KBM-7 (cell line): ENCODE measurements around the gene NMT1.

Experiments used
- DNase-seq: peaks from one replicate; pipeline ENCODE4 v3.0.0-alpha.2; 2015
- in situ Hi-C: fragments of 300-500 bp; cut with MboI; formaldehyde crosslinking; loops from 2 replicates; pipeline ENCODE4 v1.14.3; 2020; ENCODE audit warnings: low sequenced_read_pairs, low pct_unique_long_range_greater_than_20kb, mixed read lengths

The NMT1 gene

DNA sequence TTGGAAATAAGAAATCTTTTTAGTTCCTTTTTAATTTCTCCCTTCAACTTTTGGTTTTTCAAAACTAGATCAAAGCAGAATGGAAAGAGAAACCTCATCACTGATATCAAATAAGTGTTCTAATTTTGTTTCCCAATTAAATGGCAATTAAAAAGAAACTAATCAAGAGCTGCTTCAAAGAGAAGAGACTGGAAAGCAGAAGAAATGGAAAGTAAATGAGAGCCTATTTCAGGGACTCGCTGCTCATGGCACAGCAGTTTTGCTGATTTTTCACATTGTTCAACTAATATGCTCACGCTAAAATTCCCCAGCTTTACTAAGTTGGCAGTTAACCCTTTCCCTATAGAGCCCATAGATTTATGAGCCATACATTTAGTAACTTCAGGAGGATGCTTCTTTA is 6.5 kb downstream of the NMT1 start:
- no peak for DNase-seq
- in situ Hi-C loops, result no loop called here

DNA sequence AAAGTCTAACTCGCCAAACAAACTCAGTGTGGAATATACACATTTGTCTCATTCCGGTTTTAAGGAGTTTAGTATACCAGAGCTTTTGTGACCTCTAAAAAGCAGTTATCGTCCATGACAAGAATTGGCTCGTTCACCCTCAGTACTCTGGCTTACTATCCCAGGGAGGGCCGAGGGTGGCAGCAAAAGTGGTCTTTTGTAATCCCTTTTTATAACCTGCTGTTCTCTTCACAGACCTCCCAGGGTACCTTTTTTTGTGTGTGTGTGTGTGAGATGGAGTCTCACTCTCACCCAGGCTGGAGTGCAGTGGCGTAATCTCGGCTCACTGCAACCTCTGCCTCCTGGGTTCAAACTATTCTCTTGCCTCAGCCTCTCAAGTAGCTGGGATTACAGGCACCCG is 8.9 kb downstream of the NMT1 start:
- in situ Hi-C loops, result no loop called here
- no peak for DNase-seq

DNA sequence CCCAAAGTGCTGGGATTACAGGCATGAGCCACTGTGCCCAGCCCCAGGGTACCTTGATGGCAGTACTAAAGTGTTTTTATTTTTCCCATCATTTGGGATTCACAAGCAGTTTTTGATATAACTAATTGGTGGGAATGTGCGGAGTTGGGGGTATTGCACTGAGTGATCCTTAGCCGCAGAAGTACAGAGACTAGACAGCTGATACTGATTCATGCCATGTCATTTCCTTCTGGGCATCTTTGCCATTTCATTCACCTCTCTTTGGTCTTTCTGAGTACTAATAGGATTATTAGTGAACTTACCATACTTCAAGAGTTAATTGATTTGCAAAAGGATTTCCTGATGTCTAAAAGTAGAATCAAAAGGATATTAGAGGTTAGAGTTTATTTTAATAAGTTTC is 9.7 kb downstream of the NMT1 start:
- in situ Hi-C loops, result no loop called here

DNA sequence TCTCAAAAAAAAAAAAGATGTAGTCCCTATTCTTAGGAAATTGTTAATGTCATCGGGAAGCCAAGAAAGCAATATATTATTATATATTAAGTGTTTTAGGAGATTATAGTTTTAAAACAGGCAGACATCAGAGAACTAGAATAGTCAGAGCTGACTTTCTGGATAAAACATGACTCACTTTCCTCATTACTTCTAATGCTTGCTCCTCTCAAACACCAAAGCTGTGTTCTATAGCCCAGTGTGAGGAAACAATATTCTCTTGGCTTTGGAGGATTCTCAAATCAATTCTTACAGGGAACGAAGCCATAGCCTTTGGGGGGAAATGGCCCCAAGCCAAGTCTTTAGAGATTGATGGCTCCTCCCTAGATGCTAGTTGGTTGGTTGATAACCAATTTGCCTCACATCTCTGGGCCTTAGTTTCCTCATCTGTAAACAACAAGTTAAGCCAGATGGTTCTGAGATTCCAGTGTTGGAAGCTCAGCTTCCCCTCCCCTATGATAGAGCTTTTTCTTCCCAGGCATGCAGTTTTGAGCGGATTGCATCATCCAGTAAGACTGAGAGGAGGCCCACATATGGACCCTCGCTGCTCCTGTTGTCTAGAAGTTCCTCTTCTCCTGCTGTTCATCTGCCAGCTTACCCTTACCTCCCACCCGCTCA is 12.4 kb downstream of the NMT1 start:
- in situ Hi-C loops, result no loop called here
- peak; percentile 88 for DNase-seq

More for the DNA sequence above, 9.7 kb downstream of the NMT1 start:
- no peak for DNase-seq

DNA sequence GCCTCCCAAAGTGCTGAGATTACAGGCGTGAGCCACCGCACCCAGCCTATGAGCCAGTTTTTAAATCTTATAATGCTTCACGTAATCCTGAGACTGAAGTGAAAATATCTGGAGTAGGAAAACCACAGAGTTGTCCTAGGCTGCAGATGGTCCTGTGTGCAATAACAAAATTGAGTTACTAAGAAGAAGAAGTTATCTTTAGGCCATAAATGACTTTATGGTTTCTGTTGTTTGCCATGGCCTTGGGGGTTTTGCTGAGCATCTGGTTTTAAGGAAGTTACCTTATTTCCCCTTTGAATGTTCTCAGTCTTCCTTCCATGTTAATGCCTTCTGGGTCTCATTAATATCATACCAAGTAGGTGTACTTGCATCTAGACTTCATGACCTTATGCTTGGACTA is 16.5 kb downstream of the NMT1 start:
- DNase-seq, result peak; percentile 94
- in situ Hi-C loops, result no loop called here

DNA sequence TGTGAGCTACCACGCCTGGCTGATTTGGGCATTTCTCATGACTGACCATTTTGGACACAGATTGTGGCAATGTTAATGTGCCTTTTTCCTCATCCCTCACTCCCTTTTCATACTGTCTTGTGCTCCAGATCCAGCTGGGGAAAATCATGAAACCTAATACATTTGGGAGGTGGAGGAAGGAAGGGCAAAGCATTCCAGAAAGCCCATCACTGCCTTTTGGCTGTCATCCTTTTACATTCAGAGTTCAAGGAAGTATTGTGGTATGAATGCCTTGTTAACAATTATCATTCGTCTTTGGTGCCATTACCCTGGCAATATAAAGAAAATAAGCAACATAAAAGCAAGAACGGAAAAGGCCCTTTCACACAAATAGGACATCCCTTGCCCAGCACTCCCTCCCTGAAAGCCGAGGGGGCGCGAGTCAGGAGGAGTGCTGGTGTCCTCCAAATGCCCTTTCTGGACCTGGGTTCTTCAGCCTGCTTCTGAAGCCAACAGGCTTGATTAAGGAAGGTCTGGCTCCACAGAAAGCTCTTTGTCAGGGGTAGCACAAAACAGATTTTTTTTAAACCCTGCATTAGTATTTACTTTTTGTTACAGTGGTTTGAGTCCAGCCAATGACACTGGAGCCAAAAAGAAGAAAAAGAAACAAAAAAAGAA is 20.1 kb downstream of the NMT1 start:
- DNase-seq, result no peak
- in situ Hi-C loops, result no loop called here

DNA sequence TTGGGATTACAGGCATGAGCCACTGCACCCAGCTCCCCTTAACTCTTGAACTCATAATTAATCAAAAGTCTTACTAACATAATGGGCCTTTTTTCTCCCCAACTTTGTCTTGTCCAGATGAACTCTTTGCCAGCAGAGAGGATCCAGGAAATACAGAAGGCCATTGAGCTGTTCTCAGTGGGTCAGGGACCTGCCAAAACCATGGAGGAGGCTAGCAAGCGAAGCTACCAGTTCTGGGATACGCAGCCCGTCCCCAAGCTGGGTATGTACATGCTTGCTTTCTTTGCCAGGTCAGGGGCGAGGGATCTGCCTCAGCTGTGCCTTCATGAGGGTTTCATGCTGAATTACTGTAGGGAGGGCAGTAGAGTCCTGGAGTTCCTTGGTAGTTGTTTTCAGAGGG is 25.3 kb downstream of the NMT1 start:
- no peak for DNase-seq
- in situ Hi-C loops, result no loop called here

DNA sequence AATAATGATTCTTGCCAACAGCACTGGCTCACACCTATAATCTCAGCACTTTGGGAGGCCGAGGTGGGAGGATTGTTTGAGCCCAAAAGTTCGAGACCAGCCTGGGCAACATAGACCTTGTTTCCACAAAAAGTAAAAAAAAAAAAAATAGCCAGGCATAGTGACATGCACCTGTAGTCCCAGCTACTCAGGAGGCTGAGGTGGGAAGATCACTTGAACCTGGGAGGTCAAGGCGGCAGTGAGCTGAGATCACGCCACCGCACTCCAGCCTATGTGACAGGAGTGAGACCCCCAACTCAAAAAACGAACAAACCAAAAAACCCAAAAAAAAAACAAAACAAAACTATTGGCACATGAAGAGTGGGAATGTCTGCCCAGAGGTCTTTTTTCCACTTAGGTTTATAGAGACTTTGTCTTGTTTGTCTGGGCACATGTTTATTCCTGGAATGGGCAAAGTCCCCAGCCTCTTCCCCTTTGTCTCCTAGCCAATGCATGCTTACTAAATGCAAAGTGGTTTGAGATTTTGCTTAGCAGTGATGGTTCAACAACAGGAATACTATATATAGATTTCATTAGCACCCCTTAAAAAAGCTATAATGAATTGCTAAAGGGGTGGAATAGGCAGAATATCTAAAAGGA is 25.9 kb downstream of the NMT1 start:
- DNase-seq, result no peak
- in situ Hi-C loops, result no loop called here

DNA sequence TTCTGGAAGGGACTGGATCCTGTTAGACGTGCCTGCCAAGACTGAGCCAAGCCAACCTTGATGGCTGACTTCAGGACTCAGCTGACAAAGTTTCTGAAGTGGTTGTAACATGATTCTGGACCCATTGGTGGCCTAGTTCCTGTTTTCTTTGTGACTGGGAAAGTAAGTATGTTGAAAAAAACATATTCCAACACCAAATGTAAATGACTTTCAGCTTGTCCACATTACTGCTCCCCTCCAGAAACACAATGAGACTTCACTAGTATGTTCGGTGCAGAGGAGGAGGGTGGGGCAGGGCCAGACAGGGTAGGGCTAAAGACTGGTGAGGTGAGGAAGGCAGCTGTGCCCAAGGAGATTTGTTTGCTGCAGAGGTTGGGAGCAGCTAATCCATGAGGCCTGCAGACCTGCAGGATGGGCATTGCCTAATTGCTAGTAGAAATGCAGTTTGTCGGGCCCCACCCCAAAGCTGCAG is 26.4 kb downstream of the NMT1 start:
- in situ Hi-C loops, result no loop called here
- peak; percentile 55 for DNase-seq

DNA sequence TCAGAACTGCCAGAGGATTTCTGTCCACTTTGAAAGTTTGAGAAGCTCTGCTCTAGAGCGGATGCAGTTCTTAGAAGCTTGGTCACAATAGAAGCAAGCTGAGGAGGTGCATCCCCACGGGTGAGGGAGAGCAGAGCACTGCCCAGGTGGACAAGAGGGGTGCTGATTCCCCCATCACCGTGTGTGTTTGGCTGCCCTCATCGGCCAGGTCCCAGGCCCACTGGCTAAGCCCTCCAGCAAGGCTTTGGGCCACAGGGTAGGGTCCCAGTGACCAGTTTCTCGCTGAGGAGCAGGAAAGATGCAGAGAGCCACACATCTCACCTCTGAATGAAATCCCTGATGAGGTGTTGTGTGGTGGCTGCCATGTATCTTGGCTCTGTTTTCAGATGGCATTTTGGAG is 26.9 kb downstream of the NMT1 start:
- DNase-seq, result no peak
- in situ Hi-C loops, result no loop called here

DNA sequence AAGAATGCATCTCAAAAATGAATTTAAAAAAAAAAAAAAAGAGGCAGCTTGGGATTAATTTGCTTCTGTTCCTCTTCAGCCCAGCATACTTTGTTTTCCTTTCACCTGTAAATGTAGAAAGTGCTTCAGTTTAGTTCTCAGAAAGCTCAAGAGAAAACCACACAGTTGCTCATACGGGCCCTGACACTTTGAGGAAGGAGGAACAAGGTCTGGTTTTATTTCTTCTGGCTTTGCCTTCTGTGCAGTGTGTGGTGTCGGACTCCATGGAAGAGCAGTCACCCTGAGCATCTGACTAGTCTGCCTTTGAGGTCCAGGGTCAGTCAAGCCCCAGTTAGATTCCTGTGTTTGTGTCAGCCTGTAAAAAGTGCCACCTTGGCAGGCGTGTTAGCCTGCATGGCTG is 27.6 kb downstream of the NMT1 start:
- in situ Hi-C loops, result no loop called here
- DNase-seq, result peak; percentile 78

DNA sequence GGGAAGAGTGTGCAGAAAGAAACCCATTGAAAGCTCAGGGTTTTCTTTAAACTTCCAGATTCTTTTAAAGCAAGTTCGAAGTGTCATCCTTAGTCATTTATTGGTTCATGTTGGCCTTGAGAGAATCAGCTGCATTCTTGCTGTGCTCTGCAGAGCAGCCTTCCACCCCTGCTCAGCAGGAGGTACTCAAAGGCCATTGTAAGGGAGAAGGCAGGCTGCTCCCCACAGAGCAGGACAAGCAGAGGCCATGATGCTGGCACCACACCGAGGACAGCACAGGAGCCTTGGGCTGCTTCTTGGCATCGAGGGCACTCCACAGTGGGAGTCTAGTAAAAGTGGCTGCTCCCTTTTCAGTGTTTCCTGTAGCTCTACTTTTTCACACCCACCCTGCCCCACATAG is 29.6 kb downstream of the NMT1 start:
- DNase-seq, result no peak
- in situ Hi-C loops, result no loop called here

DNA sequence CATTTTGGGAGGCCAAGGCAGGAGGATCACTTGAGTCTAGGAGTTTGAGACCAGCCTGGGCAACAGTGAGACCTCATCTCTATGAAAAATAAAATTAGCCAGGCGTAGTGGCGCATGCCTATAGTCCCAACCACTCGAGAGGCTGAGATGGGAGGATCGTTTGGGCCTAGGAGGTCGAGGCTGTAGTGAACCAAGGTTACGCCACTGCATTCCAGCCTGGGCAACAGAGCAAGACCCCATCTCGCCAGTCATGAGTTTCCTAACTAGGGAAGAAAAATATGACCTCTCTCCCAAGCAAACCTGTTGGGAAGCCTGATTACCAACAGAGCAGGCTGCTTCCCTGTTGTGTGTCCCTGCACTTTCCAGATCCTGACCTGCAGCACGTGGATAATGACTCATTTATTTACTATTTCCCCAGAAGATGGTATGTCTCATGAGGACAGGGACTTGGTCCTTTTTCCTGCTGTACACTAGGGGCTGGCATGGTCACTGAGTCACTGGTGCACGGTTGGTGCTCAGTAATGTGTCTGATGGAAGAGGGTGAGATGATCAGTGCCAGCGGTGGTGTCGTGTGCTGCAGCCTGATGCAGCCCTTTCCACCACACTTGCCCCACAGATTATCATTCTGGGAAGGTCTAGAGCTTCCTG is 30.8 kb downstream of the NMT1 start:
- DNase-seq, result no peak
- in situ Hi-C loops, result no loop called here

DNA sequence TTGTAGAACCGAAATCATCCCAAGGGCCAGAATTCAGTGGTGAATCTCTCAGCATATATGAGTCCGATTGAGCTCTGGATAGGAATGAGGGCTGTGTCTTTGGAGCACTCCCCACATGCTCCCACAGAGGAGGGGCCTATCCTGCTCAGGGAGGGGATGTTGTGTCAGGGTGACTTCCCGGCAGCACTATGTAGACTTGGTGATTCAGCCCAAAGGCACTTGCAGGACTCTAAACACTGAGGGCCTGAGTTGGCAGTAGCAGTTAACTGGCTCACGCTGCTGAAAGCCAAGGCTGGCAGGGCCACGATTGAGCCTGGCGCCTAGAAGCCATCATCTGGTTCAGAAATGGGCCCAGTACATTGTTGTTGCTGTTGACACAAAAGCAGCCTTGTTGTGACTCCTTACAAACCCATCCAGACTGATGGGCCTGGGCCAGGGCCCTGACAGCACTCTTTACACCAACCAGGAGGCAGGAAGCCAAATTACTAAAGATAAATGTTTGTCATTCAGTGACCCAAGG is 31.9 kb downstream of the NMT1 start:
- no peak for DNase-seq
- in situ Hi-C loops, result no loop called here

DNA sequence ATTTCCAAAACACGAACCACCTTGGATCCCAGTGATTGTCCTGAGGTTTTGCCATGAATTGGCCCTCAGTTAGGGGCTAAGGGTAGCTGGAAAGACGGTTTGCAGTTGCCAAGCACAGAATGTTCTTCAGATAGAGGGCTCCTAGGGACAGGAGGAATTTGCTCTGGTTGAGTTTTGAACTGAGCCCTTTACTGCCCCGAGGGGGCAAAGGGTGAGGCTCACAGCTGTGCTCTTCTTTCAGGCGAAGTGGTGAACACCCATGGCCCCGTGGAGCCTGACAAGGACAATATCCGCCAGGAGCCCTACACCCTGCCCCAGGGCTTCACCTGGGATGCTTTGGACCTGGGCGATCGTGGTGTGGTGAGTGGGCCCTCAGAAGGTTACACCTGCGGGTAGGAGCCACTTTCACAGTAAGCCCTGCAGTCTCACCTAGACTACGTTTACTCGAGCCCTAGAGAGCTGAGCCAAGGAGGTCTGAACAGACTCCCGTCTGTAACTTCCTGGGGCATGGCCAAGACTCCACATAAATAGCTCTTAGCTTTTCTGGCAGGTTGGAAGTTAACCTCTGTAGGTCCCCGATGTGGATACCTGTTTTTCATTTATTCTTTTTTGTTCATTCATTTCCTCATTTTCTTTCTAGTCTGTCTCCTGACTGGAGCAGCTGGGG is 32.5 kb downstream of the NMT1 start:
- no peak for DNase-seq

DNA sequence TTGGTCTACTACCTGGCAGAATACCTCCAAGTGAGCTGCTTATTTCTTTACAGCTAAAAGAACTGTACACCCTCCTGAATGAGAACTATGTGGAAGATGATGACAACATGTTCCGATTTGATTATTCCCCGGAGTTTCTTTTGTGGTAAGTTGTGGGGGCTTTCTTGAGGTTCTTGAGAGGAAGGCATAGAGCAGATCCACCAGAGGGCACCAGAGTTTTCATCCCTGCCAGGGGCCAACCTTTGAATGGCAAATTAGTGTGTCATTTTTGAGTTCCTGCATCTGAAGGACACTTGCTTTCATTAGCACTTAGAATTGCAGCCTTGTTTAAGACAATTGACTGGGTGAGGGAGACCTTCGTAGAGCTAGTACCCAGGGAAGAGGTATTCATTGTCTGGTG is 35.0 kb downstream of the NMT1 start:
- in situ Hi-C loops, result no loop called here

More for the DNA sequence above, 32.5 kb downstream of the NMT1 start:
- in situ Hi-C loops, result no loop called here

DNA sequence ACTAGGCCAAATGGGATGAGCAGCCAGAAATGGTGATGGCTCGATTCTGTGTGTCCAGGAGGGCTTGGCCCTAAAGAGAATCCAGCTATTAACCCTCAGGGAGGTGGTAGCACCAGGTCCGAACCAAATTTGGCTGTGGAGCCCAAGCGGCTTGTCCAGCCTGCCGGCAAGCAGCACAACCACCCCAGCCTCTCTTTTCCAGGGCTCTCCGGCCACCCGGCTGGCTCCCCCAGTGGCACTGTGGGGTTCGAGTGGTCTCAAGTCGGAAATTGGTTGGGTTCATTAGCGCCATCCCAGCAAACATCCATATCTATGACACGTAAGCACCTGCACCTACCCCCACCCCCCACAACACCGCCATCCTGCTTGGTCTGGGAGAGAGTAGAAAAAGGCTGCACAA is 35.8 kb downstream of the NMT1 start:
- no peak for DNase-seq
- in situ Hi-C loops, result no loop called here

More for the DNA sequence above, 35.0 kb downstream of the NMT1 start:
- DNase-seq, result peak; percentile 57

DNA sequence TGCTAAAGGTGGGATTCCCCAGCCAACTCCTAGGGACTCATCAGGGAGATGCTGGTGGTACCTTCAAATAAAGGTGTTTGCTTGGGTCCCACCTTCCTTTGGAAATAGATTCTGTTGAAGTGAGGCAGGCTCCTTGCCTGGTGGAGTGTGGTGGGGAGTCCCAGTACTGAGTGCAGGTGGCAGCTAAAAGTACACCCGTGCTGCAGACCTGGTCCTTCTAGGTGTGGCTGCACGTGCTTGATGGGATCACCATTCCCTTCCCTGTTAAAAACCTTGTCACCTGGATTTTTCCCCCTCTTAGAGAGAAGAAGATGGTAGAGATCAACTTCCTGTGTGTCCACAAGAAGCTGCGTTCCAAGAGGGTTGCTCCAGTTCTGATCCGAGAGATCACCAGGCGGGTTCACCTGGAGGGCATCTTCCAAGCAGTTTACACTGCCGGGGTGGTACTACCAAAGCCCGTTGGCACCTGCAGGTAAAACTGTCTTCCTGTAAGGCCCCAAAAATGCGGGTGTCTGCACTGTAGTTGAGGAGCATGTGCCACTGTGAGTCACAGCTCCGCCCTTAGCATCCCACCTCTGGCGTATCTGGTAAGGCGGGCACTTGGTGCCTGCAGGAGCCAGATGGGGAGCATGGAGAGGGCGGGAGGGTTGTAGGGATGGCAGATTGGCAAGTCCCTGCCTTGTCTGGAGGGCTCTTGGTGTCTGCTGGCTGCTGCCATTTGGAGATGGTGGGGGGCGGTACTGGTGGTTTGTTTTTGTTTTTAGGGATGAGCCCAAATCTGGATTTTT is 37.2 kb downstream of the NMT1 start:
- no peak for DNase-seq
- in situ Hi-C loops, result no loop called here
